GM19467 (cell line): ENCODE results near the gene CCDC93.
A peak's percentile ranks its signal among the peaks of the same experiment; 100 is the strongest.
"Not testable (repeated sequence)": the region's sequence is repeated elsewhere in the genome, so short reads cannot be mapped to it uniquely, and the experiment has no call there.

Experiments
- ATAC-seq: cut with Tn5 transposase; IDR thresholded peaks from one replicate; pipeline ENCODE4 v1.9.1; 2021; ENCODE audit warnings: mild to moderate bottlenecking, moderate library complexity; ENCODE audit not compliant: unreplicated experiment

The CCDC93 gene

GRCh38 chr2:118046634-118047210 lies 32.9 kb upstream of the CCDC93 start:
- ATAC-seq = no peak

- no peak for ATAC-seq
These were observed 31.4 kb upstream of the CCDC93 start for GRCh38 chr2:118045286-118045685.

GRCh38 chr2:118044854-118045253 lies 31.0 kb upstream of the CCDC93 start:
- no peak for ATAC-seq

GRCh38 chr2:118044103-118044716 lies 30.3 kb upstream of the CCDC93 start:
- ATAC-seq = no peak

DNA sequence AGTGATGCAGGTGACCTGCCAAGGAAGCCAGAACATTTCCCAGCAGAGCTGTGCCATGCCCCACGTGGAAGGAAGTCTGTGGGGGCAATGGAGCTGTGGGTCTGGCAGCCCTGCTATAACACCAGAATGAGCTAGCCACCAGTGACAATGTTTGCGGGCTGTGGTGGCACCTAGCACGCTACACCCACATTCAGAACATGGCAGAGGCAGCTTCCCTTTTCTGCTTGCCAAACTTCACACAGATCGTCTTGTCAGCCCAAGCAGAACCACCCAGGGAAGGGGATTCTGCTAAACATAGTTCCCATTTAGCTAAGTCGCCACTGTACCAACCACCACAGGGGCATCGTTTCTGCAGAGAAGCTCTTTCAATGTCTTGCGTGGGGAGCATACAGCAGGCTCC lies 27.0 kb upstream of the CCDC93 start:
- ATAC-seq = no peak

- ATAC-seq = peak; percentile 81
These were observed 18.5 kb upstream of the CCDC93 start for GRCh38 chr2:118032169-118033013.

DNA sequence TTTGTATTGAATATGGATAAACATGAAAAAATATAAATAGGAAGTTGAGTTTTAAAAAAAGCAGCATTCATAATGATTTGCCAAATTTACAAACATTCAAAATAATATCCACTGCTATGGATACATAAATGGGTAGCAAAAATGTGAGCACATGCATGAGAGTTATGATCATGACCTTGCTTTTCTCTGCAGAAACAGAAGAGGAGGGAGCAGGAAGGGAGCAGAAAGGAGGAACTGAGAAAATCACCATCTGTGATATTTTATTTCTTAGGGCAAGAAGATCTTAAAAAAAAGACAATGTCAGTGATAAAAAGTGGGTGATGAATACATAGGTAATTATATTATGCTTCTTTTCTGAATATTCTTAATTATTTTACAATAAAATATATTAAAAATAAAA lies 17.7 kb upstream of the CCDC93 start:
- no peak for ATAC-seq

GRCh38 chr2:118029025-118029424 lies 15.2 kb upstream of the CCDC93 start:
- ATAC-seq = no peak

DNA sequence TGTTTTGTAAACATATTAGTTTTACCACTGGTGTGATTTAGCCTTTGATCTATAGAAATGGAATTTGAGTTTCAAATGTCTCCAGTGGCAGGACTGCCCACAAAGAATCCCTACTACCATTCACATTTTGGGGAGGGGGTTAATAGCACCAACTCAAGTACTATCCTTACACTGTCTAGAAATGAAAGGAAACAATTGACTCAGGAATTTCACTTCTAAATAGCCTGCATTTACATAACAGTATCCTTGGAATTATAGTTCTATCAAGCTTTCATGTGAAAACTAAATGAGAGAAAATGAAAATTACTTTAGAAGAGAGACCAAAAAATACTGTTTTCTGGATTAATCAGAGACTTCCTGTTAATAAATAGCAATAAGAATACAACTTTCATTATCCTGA lies 7.5 kb upstream of the CCDC93 start:
- no peak for ATAC-seq

- no peak for ATAC-seq
These were observed 6.0 kb upstream of the CCDC93 start for GRCh38 chr2:118019821-118020220.

GRCh38 chr2:118016911-118017310 lies 3.0 kb upstream of the CCDC93 start:
- ATAC-seq = no peak

GRCh38 chr2:118015761-118016160 lies 1.9 kb upstream of the CCDC93 start:
- not testable (repeated sequence) for ATAC-seq

GRCh38 chr2:118014492-118014824 lies 588 bp upstream of the CCDC93 start:
- no peak for ATAC-seq

DNA sequence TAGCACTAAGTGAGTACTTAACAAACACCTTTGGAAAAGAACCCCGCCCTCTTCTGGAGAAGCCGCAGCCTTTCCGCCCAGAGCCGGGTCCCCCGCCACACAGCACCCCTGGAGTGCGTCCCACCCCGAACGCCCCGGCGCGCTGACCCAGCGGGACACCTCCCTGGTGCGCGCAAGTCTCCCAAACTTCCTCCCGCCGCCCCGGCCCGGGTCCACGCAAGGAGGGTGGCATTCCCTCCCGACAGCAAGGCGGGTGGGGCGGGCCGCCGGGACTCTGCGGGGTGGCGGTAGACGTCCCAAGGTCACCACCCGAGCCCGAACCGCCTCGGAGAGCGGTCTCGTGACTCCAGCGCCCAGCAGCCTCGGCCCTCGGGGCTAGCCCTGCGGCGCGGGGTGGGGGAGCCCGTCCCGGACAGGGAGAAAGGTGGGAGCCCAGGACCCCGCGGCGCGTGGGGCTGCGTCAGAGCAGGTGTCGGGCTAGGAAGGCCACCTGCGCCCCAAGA lies 598 bp downstream of the CCDC93 start:
- peak; percentile 32 for ATAC-seq

- no peak for ATAC-seq
These were observed 1.1 kb downstream of the CCDC93 start for GRCh38 chr2:118012778-118013177.

DNA sequence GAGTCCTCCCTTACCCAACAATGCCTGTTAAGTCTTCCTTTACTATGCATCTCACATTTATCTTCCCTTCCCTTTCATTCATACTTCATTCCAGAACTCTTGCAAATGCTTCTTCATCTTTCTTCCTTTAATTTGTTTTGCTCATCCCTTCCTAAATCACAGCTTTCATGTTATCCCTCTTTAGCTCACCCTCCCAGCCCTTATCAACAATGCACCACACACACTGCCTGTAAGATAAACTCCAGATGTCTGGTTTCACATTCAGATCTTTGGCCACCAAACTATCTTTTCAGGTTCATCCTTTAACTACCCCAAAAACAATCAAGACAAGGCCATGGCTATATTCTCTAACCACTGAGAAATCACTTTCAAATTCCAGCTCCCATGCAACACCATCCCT lies 3.4 kb downstream of the CCDC93 start:
- no peak for ATAC-seq

DNA sequence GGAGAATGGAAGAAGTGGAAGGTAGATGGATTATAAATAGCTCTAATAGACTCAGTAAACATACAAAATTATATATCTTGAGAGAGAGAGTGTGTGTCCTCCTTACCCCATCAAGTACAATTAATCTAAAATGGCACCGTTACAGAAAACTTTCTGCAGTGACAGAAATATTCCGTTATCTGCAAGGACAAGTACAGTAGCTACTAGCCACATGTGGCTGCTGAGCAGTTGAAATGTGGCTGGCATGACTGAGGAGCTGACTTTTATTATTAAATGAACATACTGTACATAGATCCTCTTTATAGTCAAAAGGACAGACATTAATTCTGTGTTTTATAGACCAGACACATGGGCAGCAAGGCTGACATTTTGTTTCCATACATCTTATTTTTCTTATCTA lies 7.0 kb downstream of the CCDC93 start:
- no peak for ATAC-seq

GRCh38 chr2:118006326-118006725 lies 7.5 kb downstream of the CCDC93 start:
- ATAC-seq = no peak

DNA sequence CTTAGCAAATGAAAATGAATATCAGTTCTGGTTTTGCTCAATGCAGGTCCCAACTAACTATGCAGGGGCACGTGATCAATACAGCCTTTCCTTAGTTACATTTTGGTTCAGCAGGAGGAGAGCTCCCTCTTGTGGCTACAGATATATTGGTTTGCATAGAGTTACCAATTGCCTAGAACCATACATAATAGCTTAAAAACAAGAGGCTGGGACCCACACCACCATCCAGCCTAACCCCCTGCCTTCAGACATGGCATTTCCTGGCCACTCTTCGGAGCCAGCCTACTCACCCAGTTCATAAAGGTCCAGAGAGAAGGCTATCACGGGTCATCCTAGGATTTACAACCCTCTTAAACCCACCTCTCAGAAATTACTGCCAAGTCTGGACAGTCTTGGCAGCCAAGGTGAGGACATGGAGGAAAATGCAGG lies 10.5 kb downstream of the CCDC93 start:
- ATAC-seq = peak; percentile 98

GRCh38 chr2:118000041-118000440 lies 13.8 kb downstream of the CCDC93 start:
- no peak for ATAC-seq

DNA sequence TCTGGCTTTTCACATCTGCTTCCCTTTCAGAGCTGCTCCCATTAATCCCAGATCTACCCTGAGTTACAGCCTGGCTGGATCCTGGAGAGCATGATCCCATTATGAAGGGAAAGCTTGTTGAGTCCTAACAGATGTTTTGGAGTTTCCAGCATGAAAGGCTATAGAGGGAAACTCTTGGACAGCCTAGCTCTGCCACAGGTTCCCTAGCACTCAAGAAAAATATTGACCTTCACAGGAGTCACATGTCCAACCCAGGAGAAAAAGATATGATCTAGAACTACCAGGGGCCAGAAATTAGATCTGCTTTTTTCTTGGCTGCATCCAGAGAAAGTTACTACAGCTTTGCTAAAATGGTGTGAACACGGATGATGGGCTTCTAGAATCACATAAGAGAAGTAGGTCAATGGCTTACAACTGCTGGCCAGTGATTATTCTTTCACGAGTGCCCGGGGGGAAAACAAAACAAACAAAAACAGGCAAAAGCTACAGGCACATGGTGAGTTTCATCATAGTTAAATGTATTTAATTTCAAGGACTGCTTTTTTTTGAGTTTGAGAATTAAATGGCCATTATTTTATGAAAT lies 15.9 kb downstream of the CCDC93 start:
- ATAC-seq = no peak

- ATAC-seq = no peak
These were observed 17.3 kb downstream of the CCDC93 start for GRCh38 chr2:117996525-117996924.
